Fibroblast of lung (primary cell): ENCODE measurements around the gene EIF3K. TPM values are rescaled to one million over a fixed set of nuclear protein-coding genes. Genes with fewer than 3 reads are reported as not detected.

Experiments used
- DNase-seq, 2 donors: peaks; one replicate each; pipeline versions ENCODE4 v3.0.0 to v3.0.0-alpha.2; 2010; ENCODE audit warnings: low read depth in 2 of 2
- H2AFZ ChIP-seq: 2 replicates; pipeline ENCODE4 v1.5.1; 2012; ENCODE audit warnings: low read length, control low read depth, inconsistent platforms
- H3K27ac ChIP-seq: 2 replicates; pipeline ENCODE4 v1.5.1; 2011; ENCODE audit warnings: low read length, control low read depth; ENCODE audit not compliant: insufficient read depth
- H3K27me3 ChIP-seq: 2 replicates; pipeline ENCODE4 v1.5.1; 2011; ENCODE audit warnings: mild to moderate bottlenecking, low read length; ENCODE audit not compliant: control insufficient read depth, insufficient read depth
- H3K36me3 ChIP-seq: 2 replicates; pipeline ENCODE4 v1.5.1; 2011; ENCODE audit warnings: low read length; ENCODE audit not compliant: control insufficient read depth, insufficient read depth
- H3K4me1 ChIP-seq: 2 replicates; pipeline ENCODE4 v1.5.1; 2011; ENCODE audit warnings: low read length; ENCODE audit not compliant: control insufficient read depth, insufficient read depth; ENCODE audit errors: extremely low read depth
- H3K4me2 ChIP-seq: 2 replicates; pipeline ENCODE4 v1.5.1; 2011; ENCODE audit warnings: low read length, control low read depth; ENCODE audit not compliant: insufficient read depth; ENCODE audit errors: extremely low read depth
- H3K4me3 ChIP-seq, 4 experiments: fragments of 200-600 bp in 1 of 4; sonication (generic) in 1 of 4; replicated peaks in 1 of 4; 2 replicates each; pipeline ENCODE4 v1.5.1; 2011 to 2016; ENCODE audit warnings: low read length in 4 of 4, low read depth in 3 of 4, mild to moderate bottlenecking in 3 of 4, control low read depth in 2 of 4, inconsistent platforms in 1 of 4, mixed read lengths in 1 of 4; ENCODE audit not compliant: insufficient read depth in 1 of 4; ENCODE audit errors: control extremely low read depth in 1 of 4
- H3K79me2 ChIP-seq: 2 replicates; pipeline ENCODE4 v1.5.1; 2012; ENCODE audit warnings: mild to moderate bottlenecking, low read length, inconsistent platforms; ENCODE audit not compliant: control insufficient read depth, insufficient read depth
- H3K9ac ChIP-seq: 2 replicates; pipeline ENCODE4 v1.5.1; 2011; ENCODE audit warnings: mild to moderate bottlenecking, low read length, control low read depth; ENCODE audit not compliant: insufficient read depth
- H3K9me3 ChIP-seq: 2 replicates; pipeline ENCODE4 v1.5.1; 2012; ENCODE audit warnings: low read depth, low read length; ENCODE audit not compliant: control insufficient read depth, insufficient read depth
- H4K20me1 ChIP-seq: 2 replicates; pipeline ENCODE4 v1.5.1; 2011; ENCODE audit warnings: low read length; ENCODE audit not compliant: control insufficient read depth, insufficient read depth; ENCODE audit errors: extremely low read depth
- CTCF ChIP-seq, 2 donors: IDR thresholded peaks in 1 of 2; conservative IDR thresholded peaks in 1 of 2; 1 replicate in 1 of 2; 2 replicates in 1 of 2; pipeline ENCODE4 v1.5.1; 2011 to 2012; ENCODE audit warnings: low read length in 2 of 2, control low read depth in 1 of 2, inconsistent platforms in 1 of 2, low read depth in 1 of 2, mild to moderate bottlenecking in 1 of 2
- EZH2 ChIP-seq: IDR thresholded peaks from 2 replicates; pipeline ENCODE4 v1.5.1; 2012; ENCODE audit warnings: low read length, control low read depth, mild to moderate bottlenecking; ENCODE audit errors: missing control alignments
- polyA plus RNA-seq, 2 donors: library from polyadenylated mRNA; depleted of rRNA in 1 of 2; stranded (reverse) in 1 of 2; unstranded in 1 of 2; fragments of >200 nt; gene quantifications; 2 replicates each; pipeline ENCODE4 v1.2.1, GENCODE V29; 2011 to 2012; ENCODE audit warnings: missing spikeins in 1 of 2
- total RNA-seq: library from RNA; depleted of rRNA; stranded (reverse); fragments of >200 nt; gene quantifications from 2 replicates; pipeline ENCODE4 v1.2.1, GENCODE V29; 2014

The EIF3K gene
- total and polyA plus RNA-seq, 2 donors (not counting 1 experiment from before 2014, with no cell fraction given): 171 to 198 TPM

GRCh38 chr19:38673030-38673429 is 54.0 kb downstream of the EIF3K start:
- Histone ChIP-seq H3K4me2 (no peak overlapping the region), H3K79me2 (peaks cover 91% of the 10 kb centered on the region), H3K27ac (no peak overlapping the region), H3K36me3 (peaks cover 6% of the 10 kb centered on the region), H3K9ac (no peak overlapping the region), H2AFZ (no peak overlapping the region), H3K4me3 (no peak overlapping the region), H3K4me1 (peaks cover 36% of the 10 kb centered on the region), H3K9me3 (no peaks in the 10 kb centered on the region), H4K20me1 (no peaks in the 10 kb centered on the region), H3K27me3 (no peaks in the 10 kb centered on the region)
- no peak for TF ChIP-seq CTCF (conservative IDR thresholded peaks at IDR 0.05 in 1 of 2, IDR thresholded peaks at IDR 0.05 in 1 of 2; ENCODE audit: low read depth in 1 of 2, low read length in 2 of 2)
- no peak for TF ChIP-seq EZH2
- no peak for DNase-seq

DNA sequence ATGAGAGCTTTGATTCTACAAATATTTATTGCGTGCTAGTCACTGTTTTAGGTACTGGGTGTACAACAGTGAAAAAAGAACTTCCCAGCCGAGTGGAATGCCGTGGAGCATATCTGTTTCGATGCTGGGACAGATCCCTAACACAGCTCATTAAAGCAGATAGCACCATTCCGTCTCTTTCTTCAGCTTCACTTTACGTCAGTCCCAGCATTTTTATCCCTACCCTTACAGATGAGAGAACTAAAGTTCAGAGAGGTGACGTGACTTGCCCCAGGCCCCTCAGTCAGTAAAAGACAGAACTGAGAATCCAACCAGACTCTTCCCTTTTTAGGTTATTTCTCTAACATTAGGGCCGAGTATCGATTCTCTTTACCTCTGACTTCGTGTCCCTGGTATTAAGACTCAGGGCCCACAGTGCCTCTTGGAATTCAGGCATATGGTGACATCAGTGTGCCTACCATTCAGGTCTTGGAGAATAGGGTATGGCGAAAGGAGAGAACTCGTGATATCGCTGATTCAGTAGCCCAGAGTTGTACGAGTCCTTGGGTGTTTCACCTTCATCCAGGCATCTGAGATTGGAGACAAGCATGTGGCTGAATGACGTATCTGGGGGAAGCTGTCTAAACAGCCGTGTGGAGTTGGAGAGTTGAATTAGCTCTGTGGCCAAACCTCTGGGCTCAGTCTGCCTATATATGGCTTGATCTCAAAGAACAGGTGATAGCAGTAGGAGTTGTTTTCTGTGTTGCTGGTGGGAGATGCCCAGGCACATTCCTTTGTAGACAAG is 55.6 kb downstream of the EIF3K start:
- Histone ChIP-seq H3K4me2 (no peak overlapping the region), H3K36me3 (peaks cover 9% of the 10 kb centered on the region), H3K4me3 (no peak overlapping the region), H3K27ac (peak overlapping the region; percentile 38), H3K9ac (no peak overlapping the region), H3K9me3 (no peaks in the 10 kb centered on the region), H3K4me1 (peaks cover 33% of the 10 kb centered on the region), H3K79me2 (peaks cover 91% of the 10 kb centered on the region), H3K27me3 (no peaks in the 10 kb centered on the region), H2AFZ (no peak overlapping the region), H4K20me1 (no peaks in the 10 kb centered on the region)
- peak; percentile 36 to 58 for DNase-seq
- TF ChIP-seq CTCF (conservative IDR thresholded peaks at IDR 0.05 in 1 of 2, IDR thresholded peaks at IDR 0.05 in 1 of 2; ENCODE audit: low read depth in 1 of 2, low read length in 2 of 2) (no peak), EZH2 (no peak)

GRCh38 chr19:38675611-38676010 is 56.6 kb downstream of the EIF3K start:
- no peaks in the 10 kb centered on the region for H4K20me1 ChIP-seq

More at GRCh38 chr19:38675611-38676010, 56.6 kb downstream of the EIF3K start:
- Histone ChIP-seq H3K4me3 (no peak overlapping the region), H3K27me3 (no peaks in the 10 kb centered on the region), H2AFZ (no peak overlapping the region), H3K4me1 (peaks cover 35% of the 10 kb centered on the region), H3K4me2 (no peak overlapping the region), H3K36me3 (peaks cover 10% of the 10 kb centered on the region), H3K79me2 (peaks cover 92% of the 10 kb centered on the region), H3K27ac (peak overlapping the region; percentile 38), H3K9ac (no peak overlapping the region), H3K9me3 (no peaks in the 10 kb centered on the region)
- no peak for DNase-seq
- no peak for TF ChIP-seq CTCF (conservative IDR thresholded peaks at IDR 0.05 in 1 of 2, IDR thresholded peaks at IDR 0.05 in 1 of 2; ENCODE audit: low read depth in 1 of 2, low read length in 2 of 2)
- no peak for TF ChIP-seq EZH2
